Neutrophil (primary cell): Measurements from ENCODE around the gene MED31.
"Not testable (repeated sequence)": the region's sequence is repeated elsewhere in the genome, so short reads cannot be mapped to it uniquely, and the experiment has no call there.

Source experiments
- H3K27ac ChIP-seq: fragments of 200-600 bp; sonication (generic); 2 replicates; pipeline ENCODE4 v1.5.1; 2016; ENCODE audit warnings: mild to moderate bottlenecking, moderate library complexity
- H3K27me3 ChIP-seq: fragments of 200-600 bp; sonication (generic); 2 replicates; pipeline ENCODE4 v1.6.0; 2016; ENCODE audit warnings: mild to moderate bottlenecking
- H3K36me3 ChIP-seq: fragments of 200-600 bp; sonication (generic); 2 replicates; pipeline ENCODE4 v1.5.1; 2017
- H3K4me1 ChIP-seq, 2 experiments: fragments of 200-600 bp in 1 of 2; sonication (generic) in 1 of 2; 1 replicate in 1 of 2; 2 replicates in 1 of 2; pipeline versions ENCODE4 v1.5.1 to v1.6.1; 2013 to 2016; ENCODE audit warnings: low read depth in 1 of 2, low read length in 1 of 2, mild to moderate bottlenecking in 1 of 2, moderate library complexity in 1 of 2; ENCODE audit not compliant: control insufficient read depth in 1 of 2, insufficient read depth in 1 of 2
- H3K4me3 ChIP-seq, 2 experiments: fragments of 200-600 bp in 1 of 2; sonication (generic) in 1 of 2; 1 replicate in 1 of 2; 2 replicates in 1 of 2; pipeline ENCODE4 v1.5.1; 2013 to 2016; ENCODE audit warnings: low read depth in 1 of 2, low read length in 1 of 2, mild to moderate bottlenecking in 1 of 2, moderate library complexity in 1 of 2
- H3K9me3 ChIP-seq: fragments of 200-600 bp; sonication (generic); 2 replicates; pipeline ENCODE4 v1.5.1; 2016
- CTCF ChIP-seq: fragments of 200-600 bp; sonication (generic); IDR thresholded peaks from 2 replicates; pipeline ENCODE4 v1.5.1; 2016; ENCODE audit warnings: antibody characterized with exemption

MED31 gene

GRCh38 chr17:6695565-6695964, 44.2 kb upstream of the MED31 start:
- no peaks in the 10 kb centered on the region for H3K36me3 ChIP-seq
- H3K27me3 ChIP-seq = peaks cover 68% of the 10 kb centered on the region
- H3K4me1 ChIP-seq = no peaks in the 10 kb centered on the region
- no peak overlapping the region for H3K27ac ChIP-seq
- no peak for TF ChIP-seq CTCF
- H3K9me3 ChIP-seq = no peaks in the 10 kb centered on the region
- no peak overlapping the region for H3K4me3 ChIP-seq

- TF ChIP-seq CTCF = no peak
- no peaks in the 10 kb centered on the region for H3K4me1 ChIP-seq
- H3K9me3 ChIP-seq = no peaks in the 10 kb centered on the region
- no peak overlapping the region for H3K27ac ChIP-seq
- peaks cover 68% of the 10 kb centered on the region for H3K27me3 ChIP-seq
- H3K4me3 ChIP-seq = no peak overlapping the region
- H3K36me3 ChIP-seq = no peaks in the 10 kb centered on the region
Observed at GRCh38 chr17:6695051-6695450, 43.6 kb upstream of the MED31 start.

GRCh38 chr17:6691958-6692357, 40.6 kb upstream of the MED31 start:
- not testable (repeated sequence) for H3K27ac ChIP-seq, H3K4me1 ChIP-seq, H3K36me3 ChIP-seq, H3K4me3 ChIP-seq, H3K9me3 ChIP-seq
- H3K27me3 ChIP-seq = peaks cover 79% of the 10 kb centered on the region

- Histone ChIP-seq H3K27ac (no peak overlapping the region), H3K9me3 (no peaks in the 10 kb centered on the region), H3K27me3 (peaks cover 78% of the 10 kb centered on the region), H3K4me1 (no peaks in the 10 kb centered on the region), H3K4me3 (no peak overlapping the region), H3K36me3 (no peaks in the 10 kb centered on the region)
- no peak for TF ChIP-seq CTCF
Observed at GRCh38 chr17:6691546-6691945, 40.1 kb upstream of the MED31 start.

- Histone ChIP-seq H3K9me3 (no peaks in the 10 kb centered on the region), H3K36me3 (no peaks in the 10 kb centered on the region), H3K27me3 (peaks cover 77% of the 10 kb centered on the region), H3K4me1 (no peaks in the 10 kb centered on the region), H3K27ac (no peak overlapping the region), H3K4me3 (no peak overlapping the region)
- TF ChIP-seq CTCF = no peak
Observed at GRCh38 chr17:6690641-6691040, 39.2 kb upstream of the MED31 start.

GRCh38 chr17:6688944-6689343, 37.5 kb upstream of the MED31 start:
- H3K27ac ChIP-seq = no peak overlapping the region
- H3K27me3 ChIP-seq = peaks cover 77% of the 10 kb centered on the region
- H3K36me3 ChIP-seq = no peaks in the 10 kb centered on the region
- H3K9me3 ChIP-seq = no peaks in the 10 kb centered on the region
- TF ChIP-seq CTCF = no peak
- no peaks in the 10 kb centered on the region for H3K4me1 ChIP-seq
- H3K4me3 ChIP-seq = no peak overlapping the region
